HG02798 (cell line): ENCODE measurements around the gene ABI3BP.

Experiments
- ATAC-seq: cut with Tn5 transposase; IDR thresholded peaks from one replicate; pipeline ENCODE4 v1.9.1; 2021; ENCODE audit warnings: mild to moderate bottlenecking; ENCODE audit not compliant: unreplicated experiment, poor library complexity

Gene ABI3BP

DNA sequence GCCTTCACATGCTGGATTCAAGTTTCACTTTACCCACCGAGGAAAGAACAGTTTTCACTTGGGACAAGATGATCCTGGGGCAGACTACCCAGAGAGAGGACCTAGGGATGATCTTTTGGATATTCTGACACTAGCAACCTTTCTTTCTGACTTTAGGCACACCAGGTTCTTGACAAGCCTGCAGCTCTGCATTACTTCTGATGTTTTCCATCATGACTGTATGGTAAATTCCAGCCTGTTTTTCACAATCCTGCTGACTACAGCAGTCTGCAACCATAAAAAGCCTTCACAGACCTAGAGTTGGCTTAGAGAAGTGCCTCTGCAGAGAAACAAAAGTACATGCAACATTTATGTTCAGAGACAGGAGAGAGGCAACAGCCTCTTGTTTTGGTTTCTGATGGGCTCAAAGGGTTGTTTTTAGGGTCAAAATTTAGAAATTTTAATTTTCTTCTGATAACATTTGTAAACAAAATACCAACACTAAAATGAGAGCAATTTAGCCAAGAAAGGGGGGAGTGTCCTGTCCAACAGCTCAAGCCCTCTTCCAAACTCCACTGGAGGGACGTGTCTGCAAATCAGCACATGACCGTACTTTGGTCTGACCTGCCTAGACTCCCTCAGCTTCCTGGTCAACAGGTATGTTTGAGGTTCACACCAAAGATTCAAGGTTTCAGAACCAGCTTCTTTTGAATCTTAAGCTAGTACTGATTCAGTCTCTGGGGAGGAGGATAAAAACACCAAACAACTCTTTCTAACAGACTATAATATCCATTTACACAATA lies 799 bp downstream of the ABI3BP start:
- ATAC-seq, result no peak

GRCh38 chr3:100988080-100988479 lies 5.1 kb downstream of the ABI3BP start:
- no peak for ATAC-seq

GRCh38 chr3:100984308-100984707 lies 8.9 kb downstream of the ABI3BP start:
- no peak for ATAC-seq

- ATAC-seq, result no peak
Measured at GRCh38 chr3:100982710-100983109, 10.5 kb downstream of the ABI3BP start.

DNA sequence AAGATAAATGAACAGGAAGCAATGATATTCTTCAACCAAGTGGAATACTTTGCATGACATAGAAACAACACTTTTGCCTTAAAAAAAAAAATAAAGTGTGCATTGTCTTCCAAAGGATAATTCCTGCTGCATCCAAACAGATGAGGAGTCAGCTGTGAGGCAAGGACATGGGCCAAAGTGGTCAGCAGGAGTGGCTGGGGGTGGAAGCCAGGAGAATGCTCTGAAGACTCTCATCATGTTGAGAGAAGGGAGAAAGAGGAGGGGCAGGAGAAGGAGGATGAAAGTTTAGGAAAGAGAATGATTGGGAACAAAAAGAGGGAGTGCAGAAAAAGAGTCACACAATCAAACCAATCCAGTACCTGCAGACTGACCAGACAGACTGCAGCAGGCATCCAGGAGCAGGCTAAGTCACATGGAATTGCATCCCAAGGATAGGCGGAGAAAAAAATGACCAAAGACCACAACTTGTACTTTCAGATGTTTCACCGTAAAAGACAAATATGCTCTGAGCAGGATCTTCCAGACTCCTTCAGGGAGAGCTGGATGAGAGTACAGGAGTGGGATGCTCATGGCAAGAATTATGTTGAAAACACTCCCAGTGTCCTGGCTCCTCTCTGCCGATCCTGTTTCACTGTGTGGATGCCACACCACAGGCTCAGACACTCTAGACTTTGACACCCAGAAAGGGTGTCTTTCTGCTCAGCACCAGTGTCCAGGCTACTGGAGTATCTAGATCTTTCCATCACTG lies 11.9 kb downstream of the ABI3BP start:
- ATAC-seq, result no peak

DNA sequence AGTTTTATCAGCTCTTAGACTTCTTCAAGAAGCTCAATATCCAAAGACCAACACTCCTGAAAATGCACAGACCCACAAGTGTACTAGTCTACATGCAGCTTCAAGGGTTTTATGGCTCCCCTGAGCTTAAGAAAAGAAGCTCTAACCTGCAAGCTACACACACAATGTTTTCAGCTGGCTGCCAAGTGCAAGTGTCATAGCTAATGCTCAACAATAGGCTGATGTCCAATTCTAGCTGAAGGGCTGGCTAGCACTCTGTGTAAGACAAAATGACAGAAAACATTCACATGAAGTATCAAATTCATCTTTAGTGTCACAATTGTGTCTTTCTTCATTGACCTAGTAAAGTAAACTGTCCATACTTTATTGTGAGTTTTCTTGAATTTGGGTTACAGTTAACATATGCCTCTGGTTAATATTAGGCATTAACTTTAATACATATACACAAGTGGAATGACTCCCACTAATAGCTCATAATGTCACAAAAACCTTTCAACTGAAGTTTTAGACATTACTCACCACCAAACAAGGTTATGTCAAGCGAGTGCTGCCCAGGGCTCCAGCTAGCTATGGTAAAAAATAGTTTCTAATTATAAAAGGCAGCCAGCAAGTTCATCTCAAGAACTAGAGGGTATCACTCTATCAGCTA lies 15.1 kb downstream of the ABI3BP start:
- ATAC-seq, result no peak

DNA sequence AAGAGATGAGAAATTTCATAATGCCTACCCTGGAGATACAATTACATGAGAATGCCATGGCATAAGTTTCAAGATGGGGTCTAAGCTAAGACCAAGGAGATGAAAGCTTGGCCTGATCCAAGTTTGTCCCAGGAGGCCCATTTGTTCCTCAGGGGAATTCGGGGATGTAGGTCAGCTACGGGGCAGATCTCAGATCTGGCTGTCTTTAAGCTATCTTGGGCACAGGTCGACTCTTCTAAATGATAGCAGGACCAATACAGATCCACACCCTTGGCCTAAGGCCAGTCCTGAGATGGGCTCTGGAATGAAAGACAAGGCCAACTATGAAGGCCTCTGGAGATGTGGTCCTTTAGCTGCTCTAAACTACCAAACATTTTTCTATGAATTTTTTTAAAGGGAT lies 16.6 kb downstream of the ABI3BP start:
- no peak for ATAC-seq

GRCh38 chr3:100975714-100976113 lies 17.5 kb downstream of the ABI3BP start:
- ATAC-seq, result no peak

- no peak for ATAC-seq
Measured at GRCh38 chr3:100973594-100973993, 19.6 kb downstream of the ABI3BP start.

- no peak for ATAC-seq
Measured at GRCh38 chr3:100972867-100973266, 20.4 kb downstream of the ABI3BP start.

DNA sequence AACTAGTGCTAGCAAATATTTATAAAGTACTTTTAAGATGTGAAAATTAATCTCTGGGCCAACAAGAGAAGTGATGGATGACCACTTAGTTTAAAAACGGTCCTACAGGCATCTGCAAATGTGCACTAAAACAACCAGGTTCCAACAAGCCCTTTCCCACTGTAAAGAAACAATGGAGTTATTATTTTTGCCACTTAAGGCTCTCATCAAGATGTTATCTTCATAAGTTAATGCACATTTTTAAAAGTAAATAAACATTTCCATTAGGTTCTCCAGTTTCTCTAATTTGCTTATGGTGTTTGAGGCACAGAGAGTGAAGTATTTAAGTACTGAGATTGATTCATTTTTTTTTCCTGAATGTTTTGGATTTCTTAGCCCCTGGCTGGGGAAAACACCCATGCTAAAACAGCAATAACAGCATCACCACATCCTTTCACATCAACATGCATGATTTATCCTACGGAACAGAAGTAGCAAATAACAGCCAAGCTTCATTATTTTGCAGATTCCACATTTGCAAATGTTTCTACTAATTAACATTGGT lies 20.8 kb downstream of the ABI3BP start:
- ATAC-seq, result no peak

GRCh38 chr3:100971798-100972197 lies 21.4 kb downstream of the ABI3BP start:
- no peak for ATAC-seq

DNA sequence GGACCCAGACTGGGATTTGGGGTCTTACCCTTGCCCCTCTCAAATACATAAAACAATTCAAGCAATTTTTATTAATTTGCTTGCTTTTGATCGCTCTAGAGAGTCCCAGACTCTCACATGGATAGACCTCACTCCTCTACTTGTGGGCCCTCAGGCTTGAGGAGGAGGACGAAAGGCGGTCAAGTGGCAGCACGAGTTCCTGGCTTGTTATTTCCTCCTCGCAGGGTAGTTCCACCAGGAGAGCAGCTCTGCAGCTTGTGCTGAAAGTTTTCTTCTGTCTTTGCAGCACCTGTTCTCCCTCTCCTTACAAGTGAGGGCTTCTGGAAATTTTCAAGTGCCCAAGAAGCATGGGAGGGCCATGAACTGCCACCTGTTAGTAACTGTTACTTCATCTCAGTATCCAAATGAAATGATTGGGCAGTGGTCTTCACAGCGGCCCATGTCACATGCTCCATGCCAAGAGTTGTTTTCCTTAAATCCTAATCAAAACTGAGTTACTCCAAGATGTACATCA lies 22.7 kb downstream of the ABI3BP start:
- no peak for ATAC-seq

- no peak for ATAC-seq
Measured at GRCh38 chr3:100968932-100969906, 24.0 kb downstream of the ABI3BP start.

DNA sequence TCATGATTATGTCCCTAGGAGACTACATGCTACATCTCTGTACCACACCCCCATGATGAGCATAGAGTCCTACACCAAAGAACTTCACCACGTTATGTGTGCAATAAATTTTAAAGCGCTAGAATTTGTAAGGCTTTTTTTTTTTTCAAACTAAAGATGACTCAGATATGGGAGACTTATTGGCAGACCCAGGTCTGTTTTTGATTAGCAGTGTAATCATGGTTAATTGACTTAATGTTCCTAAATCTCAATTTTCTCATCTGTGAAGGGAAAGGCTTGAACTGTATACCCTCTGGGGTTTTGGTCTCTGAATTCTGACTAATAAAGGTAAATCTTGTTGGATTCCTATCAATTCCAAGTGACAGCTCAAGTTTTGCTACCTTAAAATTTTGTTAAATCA lies 26.4 kb downstream of the ABI3BP start:
- no peak for ATAC-seq

GRCh38 chr3:100966049-100966491 lies 27.2 kb downstream of the ABI3BP start:
- ATAC-seq, result no peak

DNA sequence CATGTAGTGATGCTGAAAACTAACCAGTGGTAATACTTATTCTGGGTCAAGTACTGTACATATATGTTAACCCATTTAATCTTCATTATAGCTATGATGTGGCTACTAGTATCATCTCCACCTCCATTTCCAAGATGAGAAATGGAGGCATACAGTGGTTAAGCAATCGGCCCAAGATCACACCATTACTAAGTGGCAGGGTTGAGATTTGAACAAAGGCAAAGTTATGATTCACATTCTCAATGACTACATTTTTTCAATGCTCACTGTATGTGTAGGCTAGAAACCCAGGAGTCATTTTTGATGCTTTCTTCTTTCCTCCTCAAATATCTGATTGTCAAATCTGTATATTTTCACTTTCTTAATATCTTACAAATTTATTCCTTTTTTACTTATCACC lies 30.2 kb downstream of the ABI3BP start:
- no peak for ATAC-seq

DNA sequence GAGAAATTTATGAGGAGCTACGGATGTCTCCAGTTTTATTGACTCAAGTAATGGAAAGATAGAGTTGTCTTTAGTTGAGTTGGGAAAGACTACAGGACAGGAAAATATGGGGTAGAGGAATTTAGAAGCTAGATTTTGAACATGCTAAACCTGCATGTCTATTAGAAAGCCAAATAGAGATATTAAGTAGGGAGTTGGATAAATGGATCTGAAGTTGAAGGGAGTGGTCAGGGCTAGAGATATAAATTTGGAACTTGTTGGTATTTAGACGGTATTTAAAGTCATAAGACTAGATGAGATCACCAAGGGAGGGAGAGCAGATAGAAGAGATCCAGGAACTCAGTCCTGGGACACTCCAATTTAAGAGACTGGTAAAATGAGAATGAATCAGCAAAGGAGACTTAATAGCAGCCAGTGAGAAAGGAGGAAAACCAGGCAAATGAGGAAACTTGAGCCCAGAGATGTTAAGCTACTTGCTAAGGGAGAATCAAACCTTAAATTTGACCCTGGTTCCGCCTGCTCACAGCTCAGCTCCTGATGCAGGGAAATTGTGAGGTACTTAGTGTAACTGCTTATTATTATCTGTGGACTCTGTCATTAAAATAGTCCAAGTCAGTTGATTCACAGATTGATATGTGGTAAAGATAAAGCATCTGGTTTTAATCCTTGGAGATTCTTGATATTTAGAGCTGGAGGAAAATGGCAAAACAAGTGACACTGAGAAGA lies 35.8 kb downstream of the ABI3BP start:
- no peak for ATAC-seq

GRCh38 chr3:100956276-100956675 lies 36.9 kb downstream of the ABI3BP start:
- no peak for ATAC-seq
